GM23248 (cell line): ENCODE measurements around the gene RAPGEFL1. TPM values are rescaled to one million over a fixed set of nuclear protein-coding genes. Genes with fewer than 3 reads are reported as not detected.
"Not testable (repeated sequence)": the region's sequence is repeated elsewhere in the genome, so short reads cannot be mapped to it uniquely, and the experiment has no call there.

Experiments used
- DNase-seq: peaks from one replicate; pipeline ENCODE4 v3.0.0-alpha.2; 2015
- H2AFZ ChIP-seq: fragments of 200-600 bp; sonication (generic); 2 replicates; pipeline ENCODE4 v1.6.1; 2016; ENCODE audit warnings: antibody characterized with exemption
- H3F3A ChIP-seq: fragments of 200-600 bp; sonication (generic); 2 replicates; pipeline ENCODE4 v1.6.1; 2016; ENCODE audit warnings: mild to moderate bottlenecking, antibody characterized with exemption, mixed run types; ENCODE audit not compliant: insufficient read depth
- H3K27ac ChIP-seq: fragments of 200-600 bp; sonication (generic); 2 replicates; pipeline ENCODE4 v1.5.1; 2016; ENCODE audit warnings: mild to moderate bottlenecking
- H3K27me3 ChIP-seq: fragments of 200-600 bp; sonication (generic); replicated peaks from 2 replicates; pipeline ENCODE4 v1.6.1; 2016; ENCODE audit warnings: mild to moderate bottlenecking; ENCODE audit not compliant: insufficient read depth
- H3K36me3 ChIP-seq: fragments of 200-600 bp; sonication (generic); 2 replicates; pipeline ENCODE4 v1.6.1; 2016; ENCODE audit warnings: low read depth, mild to moderate bottlenecking
- H3K4me1 ChIP-seq: fragments of 200-600 bp; sonication (generic); 2 replicates; pipeline ENCODE4 v1.6.1; 2016; ENCODE audit warnings: mild to moderate bottlenecking; ENCODE audit not compliant: insufficient read depth
- H3K4me2 ChIP-seq: fragments of 200-600 bp; sonication (generic); one replicate; pipeline ENCODE4 v1.6.1; 2016; ENCODE audit warnings: mild to moderate bottlenecking; ENCODE audit not compliant: unreplicated experiment
- H3K4me3 ChIP-seq: fragments of 200-600 bp; sonication (generic); 2 replicates; pipeline ENCODE4 v1.5.1; 2016; ENCODE audit warnings: mild to moderate bottlenecking
- H3K79me2 ChIP-seq: fragments of 200-600 bp; sonication (generic); 2 replicates; pipeline ENCODE4 v1.6.1; 2016; ENCODE audit warnings: mild to moderate bottlenecking; ENCODE audit not compliant: insufficient read depth
- H3K9ac ChIP-seq: fragments of 200-600 bp; sonication (generic); 2 replicates; pipeline ENCODE4 v1.6.1; 2016; ENCODE audit warnings: mild to moderate bottlenecking
- H3K9me2 ChIP-seq: fragments of 200-600 bp; sonication (generic); 2 replicates; pipeline ENCODE4 v1.6.1; 2016; ENCODE audit warnings: mixed run types, mild to moderate bottlenecking, moderate library complexity; ENCODE audit not compliant: insufficient read depth
- H3K9me3 ChIP-seq: fragments of 200-600 bp; sonication (generic); one replicate; pipeline ENCODE4 v1.6.1; 2017; ENCODE audit warnings: low read depth
- H4K20me1 ChIP-seq: fragments of 200-600 bp; sonication (generic); 2 replicates; pipeline ENCODE4 v1.6.0; 2016; ENCODE audit not compliant: insufficient read depth
- EZH2 ChIP-seq: fragments of 200-600 bp; sonication (generic); IDR thresholded peaks from 2 replicates; pipeline ENCODE4 v1.6.1; 2018; ENCODE audit warnings: antibody characterized with exemption, mild to moderate bottlenecking; ENCODE audit not compliant: insufficient read depth, poor library complexity, severe bottlenecking
- EZH2phosphoT487 ChIP-seq: fragments of 200-600 bp; sonication (generic); IDR thresholded peaks from 2 replicates; pipeline ENCODE4 v1.6.1; 2018; ENCODE audit warnings: antibody characterized with exemption, moderate library complexity, mild to moderate bottlenecking, low read depth; ENCODE audit not compliant: insufficient read depth
- WGBS, 2 experiments: methylation state at CpG; one replicate each; pipeline ENCODE4 v1.1.6; 2015 to 2017; ENCODE audit warnings: low lambda C conversion rate in 2 of 2, low coverage in 1 of 2; ENCODE audit errors: missing lambda C conversion rate in 2 of 2; 5-methylcytosine and 5-hydroxymethylcytosine counted together
- in situ Hi-C: fragments of 300-500 bp; cut with MboI; formaldehyde crosslinking; loops from 2 replicates; pipeline ENCODE4 v1.15.0; 2020
- polyA plus RNA-seq: library from polyadenylated mRNA; unstranded; fragments of >200 nt; fragmentation: Nextera tagmentation; extraction: Ambion mirVana; gene quantifications from 2 replicates; pipeline ENCODE4 v1.2.1, GENCODE V29; 2016
- total RNA-seq: library from RNA; depleted of rRNA; stranded (reverse); fragments of >200 nt; shearing (Covaris generic); gene quantifications from 2 replicates; pipeline ENCODE4 v1.2.3, GENCODE V29; 2014

The RAPGEFL1 gene
- total and polyA plus RNA-seq, 2 experiments from 2014 or later: 0.76 to 0.96 TPM

DNA sequence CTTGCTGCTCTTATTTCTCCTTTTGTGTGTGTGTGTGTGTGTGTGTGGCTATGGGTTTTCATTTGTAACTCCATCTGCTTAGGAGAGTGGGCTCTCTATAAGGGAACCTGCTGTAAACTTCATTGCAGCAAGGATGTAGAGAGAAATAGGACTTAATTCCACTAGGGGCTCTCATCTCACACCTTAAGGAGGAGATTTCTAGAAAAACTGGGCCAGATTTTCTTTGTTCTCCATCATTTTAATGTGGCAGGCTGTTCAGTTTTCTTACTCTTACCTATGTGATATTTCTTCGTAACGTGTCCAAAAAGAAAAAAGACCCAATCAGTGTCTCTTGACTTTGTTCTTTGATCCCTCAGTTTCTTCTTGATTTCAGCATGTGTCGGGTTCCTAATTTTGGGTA is 41.5 kb upstream of the RAPGEFL1 start:
- Histone ChIP-seq H3K36me3 (peaks cover 61% of the 10 kb centered on the region), H3K27me3 (no peaks in the 10 kb centered on the region), H3K9me2 (no peaks in the 10 kb centered on the region), H3K27ac (0 out of 2 replicates have a peak overlapping the region, but pooled peaks have one; percentile 6), H3K4me1 (0 out of 2 replicates have a peak, but pooled peaks cover 3% of the 10 kb centered on the region), H3K9me3 (no peaks in the 10 kb centered on the region), H3K4me2 (no peak overlapping the region), H2AFZ (no peak overlapping the region), H3K4me3 (no peak overlapping the region), H3K79me2 (peaks cover 90% of the 10 kb centered on the region), H3K9ac (no peak overlapping the region), H4K20me1 (no peaks in the 10 kb centered on the region), H3F3A (peaks cover 88% of the 10 kb centered on the region)
- TF ChIP-seq EZH2 (no peak), EZH2phosphoT487 (no peak)
- no peak for DNase-seq
- in situ Hi-C loops: no loop called here
- 98% methylated on average over 3 of the region's 3 CpGs for WGBS, 2 experiments

DNA sequence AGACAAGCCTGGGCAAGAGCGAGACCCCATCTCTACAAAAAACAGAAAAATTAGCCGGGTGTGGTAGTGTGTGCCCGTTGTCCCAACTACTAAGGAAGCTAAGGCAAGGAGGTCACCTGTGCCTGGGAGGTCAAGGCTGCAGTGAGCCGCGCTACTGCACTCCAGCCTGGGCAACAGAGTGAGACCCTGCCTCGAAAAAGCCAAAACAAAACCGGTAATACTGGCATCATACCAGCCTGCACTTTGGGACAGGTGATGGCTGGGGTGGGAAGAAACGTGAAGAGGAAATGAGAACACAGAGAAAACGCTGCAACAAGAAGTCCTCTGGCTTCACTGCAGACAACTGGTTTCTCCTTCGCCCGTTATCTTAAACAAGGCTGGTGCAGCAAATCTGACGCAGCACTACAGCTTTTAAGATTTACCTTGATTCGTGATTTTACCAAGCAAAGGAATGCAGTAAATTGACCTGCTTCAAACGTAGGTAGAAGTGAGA is 37.7 kb upstream of the RAPGEFL1 start:
- peaks cover 35% of the 10 kb centered on the region for H3K36me3 ChIP-seq
- 16 to 17% methylated on average over 14 of the region's 14 CpGs for WGBS, 2 experiments
- TF ChIP-seq EZH2phosphoT487: no peak
- TF ChIP-seq EZH2: no peak

DNA sequence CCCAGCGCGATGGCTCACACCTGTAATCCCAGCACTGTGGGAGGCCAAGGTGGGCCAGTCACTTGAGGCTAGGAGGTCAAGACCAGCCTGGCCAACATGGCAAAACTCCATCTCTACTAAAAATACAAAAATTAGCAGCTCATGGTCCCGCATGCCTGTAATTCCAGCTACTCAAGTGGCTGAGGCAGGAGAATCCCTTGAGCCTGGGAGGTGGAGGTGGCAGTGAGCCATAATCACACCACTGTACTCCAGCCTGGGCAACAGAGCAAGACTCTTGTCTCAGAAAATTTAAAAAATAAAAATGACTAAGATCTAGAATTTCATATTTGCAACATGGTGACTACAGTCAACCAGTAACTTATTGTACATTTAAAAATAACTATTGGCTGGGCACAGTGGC is 34.1 kb upstream of the RAPGEFL1 start:
- H3K9me2 ChIP-seq, H3K9me3 ChIP-seq, H3K4me1 ChIP-seq, H3K9ac ChIP-seq, H4K20me1 ChIP-seq, H3K27me3 ChIP-seq, in situ Hi-C loops, H2AFZ ChIP-seq, H3K27ac ChIP-seq, DNase-seq, H3K4me3 ChIP-seq, H3K4me2 ChIP-seq: not testable (repeated sequence)
- WGBS, 2 experiments: 95 to 99% methylated on average over 3 of the region's 3 CpGs
- H3K36me3 ChIP-seq: peaks cover 17% of the 10 kb centered on the region; the same call in 1 of the 2 replicates
- H3K79me2 ChIP-seq: peaks cover 88% of the 10 kb centered on the region
- peaks cover 27% of the 10 kb centered on the region for H3F3A ChIP-seq

More for the DNA sequence above, 37.7 kb upstream of the RAPGEFL1 start:
- Histone ChIP-seq H3K9me3 (no peaks in the 10 kb centered on the region), H3K4me3 (peak overlapping the region; percentile 74), H3F3A (peaks cover 57% of the 10 kb centered on the region), H3K4me1 (0 out of 2 replicates have a peak, but pooled peaks cover 5% of the 10 kb centered on the region), H3K9me2 (no peaks in the 10 kb centered on the region), H2AFZ (peak overlapping the region; percentile 62), H3K27ac (peak overlapping the region; percentile 85), H3K4me2 (peak overlapping the region; percentile 76), H3K9ac (peak overlapping the region; percentile 89), H3K27me3 (no peaks in the 10 kb centered on the region), H3K79me2 (peaks cover 88% of the 10 kb centered on the region), H4K20me1 (no peaks in the 10 kb centered on the region)
- DNase-seq: peak; percentile 11
- in situ Hi-C loops: no loop called here

DNA sequence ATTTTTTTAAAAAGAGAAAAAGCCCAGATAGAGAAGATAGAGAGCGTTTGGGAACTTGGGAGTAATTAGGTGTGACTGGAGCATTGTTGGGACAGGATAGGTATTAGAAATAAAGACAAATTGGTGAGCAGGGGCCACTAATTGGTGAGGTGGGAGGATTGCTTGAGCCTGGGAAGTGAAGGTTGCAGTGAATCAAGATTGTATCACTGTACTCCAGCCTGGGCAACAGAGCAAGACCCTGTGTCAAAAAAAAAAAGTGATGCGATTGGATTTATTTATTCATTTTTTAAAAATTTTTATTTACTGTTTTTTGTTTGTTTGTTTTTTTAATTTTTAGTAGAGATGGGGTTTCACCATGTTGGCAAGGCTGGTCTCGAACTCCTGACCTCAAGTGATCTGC is 31.8 kb upstream of the RAPGEFL1 start:
- H3K9me2 ChIP-seq: no peaks in the 10 kb centered on the region
- no peaks in the 10 kb centered on the region for H3K27me3 ChIP-seq
- DNase-seq: no peak
- no peak overlapping the region for H3K9ac ChIP-seq
- H4K20me1 ChIP-seq: no peaks in the 10 kb centered on the region
- TF ChIP-seq EZH2: no peak
- TF ChIP-seq EZH2phosphoT487: no peak
- H3K9me3 ChIP-seq: no peaks in the 10 kb centered on the region
- no peak overlapping the region for H3K4me3 ChIP-seq
- H2AFZ ChIP-seq: no peak overlapping the region
- WGBS, 2 experiments: 85 to 86% methylated on average over 3 of the region's 3 CpGs
- H3K79me2 ChIP-seq: peaks cover 96% of the 10 kb centered on the region
- no peak overlapping the region for H3K27ac ChIP-seq
- no peak overlapping the region for H3K4me2 ChIP-seq
- in situ Hi-C loops: no loop called here
- peaks cover 11% of the 10 kb centered on the region; the same call in 1 of the 2 replicates for H3F3A ChIP-seq
- H3K4me1 ChIP-seq: 0 out of 2 replicates have a peak, but pooled peaks cover 5% of the 10 kb centered on the region
- H3K36me3 ChIP-seq: peaks cover 36% of the 10 kb centered on the region
